Stimulated activated CD8-positive, alpha-beta memory T cell treated with anti-CD3 and anti-CD28 coated beads, Interleukin-15, amount 100 ng/mL, for 48 hours (primary cell): Measurements from ENCODE around the gene BMS1.
"Not testable (repeated sequence)": the region's sequence is repeated elsewhere in the genome, so short reads cannot be mapped to it uniquely, and the experiment has no call there.

ENCODE experiments used
- DNase-seq, 2 donors: peaks; one replicate each; pipeline ENCODE4 v3.0.0-alpha.2; 2020; ENCODE audit warnings: low read depth in 2 of 2

The BMS1 gene, protein sequence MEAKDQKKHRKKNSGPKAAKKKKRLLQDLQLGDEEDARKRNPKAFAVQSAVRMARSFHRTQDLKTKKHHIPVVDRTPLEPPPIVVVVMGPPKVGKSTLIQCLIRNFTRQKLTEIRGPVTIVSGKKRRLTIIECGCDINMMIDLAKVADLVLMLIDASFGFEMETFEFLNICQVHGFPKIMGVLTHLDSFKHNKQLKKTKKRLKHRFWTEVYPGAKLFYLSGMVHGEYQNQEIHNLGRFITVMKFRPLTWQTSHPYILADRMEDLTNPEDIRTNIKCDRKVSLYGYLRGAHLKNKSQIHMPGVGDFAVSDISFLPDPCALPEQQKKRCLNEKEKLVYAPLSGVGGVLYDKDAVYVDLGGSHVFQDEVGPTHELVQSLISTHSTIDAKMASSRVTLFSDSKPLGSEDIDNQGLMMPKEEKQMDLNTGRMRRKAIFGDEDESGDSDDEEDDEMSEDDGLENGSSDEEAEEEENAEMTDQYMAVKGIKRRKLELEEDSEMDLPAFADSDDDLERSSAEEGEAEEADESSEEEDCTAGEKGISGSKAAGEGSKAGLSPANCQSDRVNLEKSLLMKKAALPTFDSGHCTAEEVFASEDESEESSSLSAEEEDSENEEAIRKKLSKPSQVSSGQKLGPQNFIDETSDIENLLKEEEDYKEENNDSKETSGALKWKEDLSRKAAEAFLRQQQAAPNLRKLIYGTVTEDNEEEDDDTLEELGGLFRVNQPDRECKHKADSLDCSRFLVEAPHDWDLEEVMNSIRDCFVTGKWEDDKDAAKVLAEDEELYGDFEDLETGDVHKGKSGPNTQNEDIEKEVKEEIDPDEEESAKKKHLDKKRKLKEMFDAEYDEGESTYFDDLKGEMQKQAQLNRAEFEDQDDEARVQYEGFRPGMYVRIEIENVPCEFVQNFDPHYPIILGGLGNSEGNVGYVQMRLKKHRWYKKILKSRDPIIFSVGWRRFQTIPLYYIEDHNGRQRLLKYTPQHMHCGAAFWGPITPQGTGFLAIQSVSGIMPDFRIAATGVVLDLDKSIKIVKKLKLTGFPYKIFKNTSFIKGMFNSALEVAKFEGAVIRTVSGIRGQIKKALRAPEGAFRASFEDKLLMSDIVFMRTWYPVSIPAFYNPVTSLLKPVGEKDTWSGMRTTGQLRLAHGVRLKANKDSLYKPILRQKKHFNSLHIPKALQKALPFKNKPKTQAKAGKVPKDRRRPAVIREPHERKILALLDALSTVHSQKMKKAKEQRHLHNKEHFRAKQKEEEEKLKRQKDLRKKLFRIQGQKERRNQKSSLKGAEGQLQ

GRCh38 chr10:42782446-42783180 lies at the start of gene BMS1:
Gene BMS1, plus strand, starts transcription at chr10:42782795. Its CDS starts 1,600 bp downstream, at chr10:42784395.
- DNase-seq: peak; percentile 83 to 85

DNA sequence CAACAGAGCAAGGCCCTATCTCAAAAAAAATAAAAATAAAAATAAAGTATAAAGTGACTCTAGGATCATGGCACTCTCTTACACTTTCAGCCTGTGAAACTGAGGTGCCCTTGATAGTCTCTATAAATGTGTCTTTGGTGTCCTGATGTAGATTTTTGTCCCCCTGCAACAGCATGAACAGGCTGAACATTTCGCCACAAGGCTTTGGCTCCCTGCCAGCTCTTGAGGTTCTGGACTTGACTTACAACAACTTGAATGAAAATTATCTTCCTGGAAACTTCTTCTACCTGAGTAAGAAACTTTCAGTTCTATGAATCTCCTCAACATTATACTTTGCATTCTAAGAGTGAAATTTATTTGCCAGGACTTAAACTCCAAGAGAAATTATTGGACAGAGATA lies 48.1 kb upstream of the BMS1 start:
- DNase-seq: no peak

GRCh38 chr10:42738679-42739078 lies 43.9 kb upstream of the BMS1 start:
- no peak for DNase-seq

GRCh38 chr10:42741536-42741935 lies 41.1 kb upstream of the BMS1 start:
- DNase-seq: not testable (repeated sequence)

GRCh38 chr10:42743697-42744096 lies 38.9 kb upstream of the BMS1 start:
- DNase-seq: no peak

DNA sequence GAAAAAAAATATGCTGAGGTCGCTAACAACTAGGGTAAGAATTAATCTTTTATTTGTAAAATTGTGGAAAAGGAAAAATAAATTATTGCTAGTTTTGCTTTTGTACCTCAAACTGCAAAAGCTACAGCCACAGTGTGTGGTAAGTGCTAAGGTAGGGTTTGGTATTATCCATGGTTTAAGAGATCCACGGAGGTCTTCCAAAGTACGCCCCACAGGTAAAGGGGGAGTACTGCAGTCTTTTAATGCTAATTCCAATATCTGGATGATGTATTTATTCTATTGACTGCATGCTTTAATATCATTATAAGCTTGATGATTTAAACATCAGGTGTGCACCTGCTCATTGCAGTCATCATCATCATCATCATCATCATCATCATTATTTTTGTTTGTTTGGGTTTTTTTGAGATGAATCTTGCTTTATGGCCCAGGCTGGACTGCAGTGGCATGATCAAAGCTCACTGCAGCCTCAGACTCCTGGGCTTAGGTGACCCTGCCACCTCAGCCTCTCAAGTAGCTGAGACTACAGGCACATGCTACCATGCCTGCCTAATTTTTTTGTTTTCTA lies 38.4 kb upstream of the BMS1 start:
- DNase-seq: no peak

DNA sequence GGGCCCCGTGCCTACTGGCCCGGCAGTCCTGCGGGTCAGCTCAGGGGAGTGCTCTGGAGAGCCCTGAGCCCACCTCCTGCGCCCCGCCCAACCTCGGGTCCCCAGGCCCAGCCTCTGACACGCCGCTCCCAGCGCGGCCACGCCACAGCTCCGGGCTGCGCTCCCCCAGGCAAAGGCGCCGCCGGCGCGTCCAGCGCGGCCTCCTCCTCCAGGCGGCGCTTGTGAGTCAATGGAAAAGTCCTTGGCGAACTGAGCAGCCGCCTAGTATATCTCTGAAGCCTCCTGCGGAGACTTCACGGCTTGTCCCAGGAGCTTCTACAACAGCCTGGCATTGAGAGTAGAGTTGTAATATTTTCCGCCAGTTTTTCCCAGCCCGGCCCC lies 29.5 kb upstream of the BMS1 start:
- DNase-seq: peak; percentile 57 to 61

DNA sequence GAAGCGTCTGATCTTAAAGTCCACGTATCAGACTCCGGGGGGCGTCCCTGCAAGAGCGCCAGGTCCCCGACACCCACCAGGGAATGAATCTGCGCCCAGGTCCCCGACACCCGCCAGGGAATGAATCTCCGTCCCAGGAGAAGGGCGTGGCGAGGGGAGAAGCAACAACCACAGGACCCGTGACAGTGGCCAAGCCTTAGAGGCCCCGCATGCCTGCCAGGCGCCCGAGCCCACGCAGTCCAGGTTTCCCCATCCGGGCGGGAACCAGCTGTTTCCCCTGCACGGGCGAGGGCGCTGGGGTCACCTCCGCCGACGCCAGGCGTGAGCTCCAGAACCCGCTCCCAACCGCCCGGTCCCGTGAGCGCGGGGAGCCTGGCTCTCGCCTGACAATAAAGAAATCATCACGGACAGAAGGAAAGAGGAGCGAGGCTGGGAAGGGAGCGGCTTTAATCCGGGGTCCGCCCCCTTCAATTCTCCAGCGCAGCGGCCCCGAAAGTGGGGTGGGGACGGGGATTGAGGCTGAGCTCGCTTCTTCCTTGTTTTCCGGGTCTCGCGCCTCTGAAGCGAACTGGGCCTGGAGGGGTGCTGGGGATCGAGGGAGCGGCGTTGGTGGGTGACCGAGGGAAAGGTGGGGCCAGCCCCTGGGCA lies 29.0 kb upstream of the BMS1 start:
- no peak for DNase-seq

DNA sequence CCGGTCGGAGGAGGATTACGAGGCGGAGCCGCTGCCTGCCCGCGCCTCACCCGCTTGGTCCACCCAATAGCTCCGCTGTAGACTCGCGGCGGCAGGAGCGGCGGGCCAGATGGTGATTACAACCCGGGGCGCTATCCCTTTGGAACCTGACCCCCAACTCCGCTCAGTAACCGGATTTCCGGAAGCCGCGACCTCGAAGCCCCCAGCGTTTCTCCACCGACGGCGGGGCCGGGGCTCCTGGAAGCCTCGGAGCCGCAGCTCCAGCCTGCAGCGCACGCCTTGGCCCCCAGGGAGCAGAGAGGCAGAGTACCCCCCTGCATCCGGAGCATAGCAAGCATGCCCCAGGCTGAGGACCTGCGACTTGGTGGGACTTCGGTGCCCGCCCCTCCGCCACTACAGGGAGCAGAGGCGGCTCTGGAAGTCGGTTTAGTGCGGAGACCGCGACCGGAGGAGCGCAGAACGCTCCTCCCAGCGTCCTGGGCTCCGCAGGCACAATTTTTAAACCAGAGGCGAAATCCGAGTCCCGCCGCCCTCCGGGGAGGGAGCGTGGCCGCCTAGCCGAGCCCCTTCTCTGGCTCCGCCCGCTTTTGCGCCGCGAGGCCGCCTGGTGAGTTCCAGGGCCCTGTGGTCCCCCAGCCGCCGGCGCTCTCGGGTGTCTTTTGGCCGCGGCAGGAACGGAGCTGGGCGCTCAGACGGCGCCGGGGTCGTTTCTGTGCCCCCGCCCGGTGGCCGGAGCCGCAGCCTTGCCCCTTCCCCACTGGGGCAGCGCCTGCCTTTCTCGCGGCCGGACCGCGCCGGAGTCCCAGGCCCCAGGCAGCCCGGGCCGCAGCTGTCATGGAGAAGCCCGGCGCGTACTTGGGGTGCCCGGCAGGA lies 28.2 kb upstream of the BMS1 start:
- DNase-seq: no peak

- no peak for DNase-seq
Observed at GRCh38 chr10:42755028-42755451, 27.6 kb upstream of the BMS1 start.

- DNase-seq: no peak
Observed at GRCh38 chr10:42755556-42756093, 27.0 kb upstream of the BMS1 start.

DNA sequence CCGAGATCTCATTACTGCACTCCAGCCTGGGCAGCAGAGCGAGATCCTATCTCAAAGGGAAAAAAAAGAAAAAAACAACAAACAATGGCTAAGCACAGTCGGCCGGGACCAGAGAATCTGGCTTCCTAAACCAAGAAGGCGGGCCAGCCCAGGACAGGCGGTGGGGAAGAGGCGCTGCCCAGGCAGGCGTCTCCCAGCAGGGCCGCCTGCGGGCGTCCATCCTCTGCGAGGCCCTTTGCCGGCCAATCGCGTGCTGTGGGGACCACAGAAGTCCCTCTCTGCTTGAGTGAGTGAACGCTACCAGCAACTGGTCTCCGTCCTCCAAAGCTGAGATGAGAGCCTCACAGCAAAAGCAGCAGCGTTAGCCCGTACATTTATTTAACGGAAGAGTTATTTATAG lies 14.7 kb upstream of the BMS1 start:
- DNase-seq: no peak

DNA sequence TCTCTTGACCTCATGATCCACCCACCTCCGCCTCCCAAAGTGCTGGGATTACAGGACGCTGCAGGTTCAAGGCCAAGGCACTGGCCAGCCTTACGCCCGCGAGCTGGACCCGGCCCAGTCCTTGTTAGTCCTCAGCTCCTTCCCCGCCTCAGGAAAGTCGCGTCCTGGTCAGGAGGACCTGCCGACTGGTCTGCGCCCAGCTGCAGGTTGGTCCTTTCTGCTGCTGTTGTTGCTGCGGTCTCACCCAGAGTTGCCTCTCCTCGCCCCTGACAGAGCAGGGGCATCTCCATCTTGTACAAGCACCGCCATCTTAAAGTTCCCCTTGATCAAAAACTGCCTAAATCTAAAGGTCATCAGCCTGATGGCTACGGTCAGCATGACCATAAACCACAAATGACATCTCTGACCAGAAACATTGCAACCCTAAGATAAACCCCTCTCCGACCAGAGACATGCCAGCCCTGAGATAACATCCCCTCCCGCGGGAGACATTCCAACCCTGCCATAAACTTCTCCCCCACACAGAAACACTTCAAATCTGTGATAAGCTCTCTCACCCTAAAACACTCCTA lies 13.9 kb upstream of the BMS1 start:
- DNase-seq: no peak

DNA sequence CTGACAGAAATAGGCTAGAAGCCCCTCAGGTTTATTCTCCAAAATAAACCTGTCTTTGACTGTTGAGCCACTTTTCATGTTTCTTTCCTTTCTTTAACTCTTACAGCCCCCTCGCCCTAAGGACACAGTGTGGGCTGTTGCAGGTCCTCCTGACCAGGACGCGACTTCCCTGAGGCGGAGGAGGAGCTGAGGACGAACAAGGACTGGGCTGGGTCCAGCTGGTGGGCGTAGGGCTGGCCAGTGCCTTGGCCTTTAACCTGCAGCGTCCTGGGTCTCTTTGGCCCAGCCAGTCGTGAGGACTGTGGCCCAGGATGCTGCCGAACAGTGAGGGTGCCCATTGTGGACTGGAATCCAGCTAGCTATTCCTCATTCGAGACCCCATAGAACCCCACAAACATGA lies 13.4 kb upstream of the BMS1 start:
- no peak for DNase-seq

GRCh38 chr10:42769673-42770072 lies 12.9 kb upstream of the BMS1 start:
- DNase-seq: no peak

DNA sequence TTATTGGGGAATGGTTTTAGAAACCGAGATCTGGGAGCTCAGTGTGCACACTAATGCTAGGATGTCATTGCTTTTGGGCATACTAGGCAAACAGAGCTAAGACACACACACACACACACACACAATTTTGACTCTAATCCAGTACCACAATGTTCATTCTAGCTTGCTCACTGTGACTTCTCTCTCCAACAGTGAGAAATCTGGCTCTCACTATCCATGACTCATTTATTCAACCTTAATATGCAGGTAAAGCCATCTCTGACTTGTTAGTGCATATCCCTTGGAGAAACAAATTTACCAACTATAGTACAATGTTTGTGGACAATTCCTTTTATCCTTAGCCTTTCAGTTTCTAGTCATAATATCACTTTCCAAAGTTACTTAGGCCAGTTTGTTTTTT lies 5.9 kb upstream of the BMS1 start:
- no peak for DNase-seq

DNA sequence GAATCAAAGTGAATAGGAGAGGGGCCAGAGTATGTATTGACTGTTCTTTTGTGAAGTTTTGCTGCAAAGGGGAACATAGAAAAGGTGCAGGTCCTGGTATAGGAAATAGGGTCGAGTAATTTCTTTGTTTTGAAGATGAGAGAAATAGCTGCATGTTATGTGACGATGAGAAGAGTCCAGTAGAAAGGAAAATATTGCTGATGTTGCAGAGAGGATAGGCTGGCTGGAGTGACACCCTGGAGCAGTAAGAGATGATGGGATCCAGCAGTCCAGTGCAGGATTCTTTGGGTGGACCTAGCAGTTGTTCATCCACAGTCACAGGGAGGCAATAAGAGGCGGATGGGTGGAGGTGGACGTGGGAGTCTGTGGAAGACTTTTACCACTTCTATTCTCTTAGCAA lies 2.1 kb upstream of the BMS1 start:
- DNase-seq: no peak

DNA sequence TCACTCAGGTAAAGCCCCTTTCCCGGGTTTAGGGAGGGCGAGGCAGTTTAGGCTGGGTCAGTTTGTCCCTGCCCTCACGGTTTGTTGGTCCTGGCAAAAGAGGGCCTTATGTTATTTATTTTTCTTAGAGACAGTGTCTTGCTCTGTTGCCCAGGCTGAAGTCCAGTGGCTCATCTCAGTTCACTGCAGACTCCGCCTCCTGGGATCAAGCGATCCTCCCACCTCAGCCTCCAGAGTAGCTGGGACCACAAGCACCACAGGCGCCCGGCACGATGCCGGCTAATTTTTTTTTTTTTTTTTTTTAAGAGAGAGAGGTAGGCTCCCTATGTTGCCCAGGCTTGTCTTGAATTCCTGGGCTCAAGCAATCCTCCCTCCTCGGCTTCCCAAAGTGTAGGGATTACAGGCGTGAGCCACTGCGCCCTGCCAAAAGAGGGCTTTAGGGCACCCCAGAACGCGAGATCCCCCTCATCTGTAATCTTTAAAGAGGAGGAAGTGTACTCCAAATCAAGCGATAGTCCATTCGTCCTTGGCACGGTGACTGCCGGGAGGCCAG lies 626 bp upstream of the BMS1 start:
- peak in 1 of 2 donors; percentile 3 for DNase-seq

GRCh38 chr10:42783181-42783549 lies 570 bp downstream of the BMS1 start:
- peak in 1 of 2 donors; percentile 5 for DNase-seq
